HG02678 (cell line): ENCODE measurements around the gene UXT.
"Not testable (repeated sequence)": the region's sequence is repeated elsewhere in the genome, so short reads cannot be mapped to it uniquely, and the experiment has no call there.

Experiments
- ATAC-seq: cut with Tn5 transposase; IDR thresholded peaks from one replicate; pipeline ENCODE4 v1.9.1; 2021; ENCODE audit warnings: mild to moderate bottlenecking, moderate library complexity; ENCODE audit not compliant: unreplicated experiment

The UXT gene

GRCh38 chrX:47658684-47659420, at the start of gene UXT:
Gene UXT (minus strand): TSS chrX:47659180. CDS start chrX:47658927, 253 bp downstream.
- peak; percentile 82 for ATAC-seq

GRCh38 chrX:47707031-47707780, 48.2 kb upstream of the UXT start:
- ATAC-seq, result no peak

- no peak for ATAC-seq
These were observed 47.6 kb upstream of the UXT start for GRCh38 chrX:47706575-47706974.

GRCh38 chrX:47704736-47705135, 45.8 kb upstream of the UXT start:
- no peak for ATAC-seq

- ATAC-seq, result no peak
These were observed 38.2 kb upstream of the UXT start for GRCh38 chrX:47697181-47697580.

GRCh38 chrX:47690175-47690574, 31.2 kb upstream of the UXT start:
- no peak for ATAC-seq

- no peak for ATAC-seq
These were observed 28.3 kb upstream of the UXT start for GRCh38 chrX:47687263-47687662.

GRCh38 chrX:47683829-47684205, 24.8 kb upstream of the UXT start:
- ATAC-seq, result no peak

- no peak for ATAC-seq
These were observed 24.3 kb upstream of the UXT start for GRCh38 chrX:47683184-47683828.

- not testable (repeated sequence) for ATAC-seq
These were observed 17.2 kb upstream of the UXT start for GRCh38 chrX:47675959-47676859.

GRCh38 chrX:47674776-47675175, 15.8 kb upstream of the UXT start:
- no peak for ATAC-seq

GRCh38 chrX:47665797-47666196, 6.8 kb upstream of the UXT start:
- ATAC-seq, result not testable (repeated sequence)

- ATAC-seq, result no peak
These were observed 5.8 kb upstream of the UXT start for GRCh38 chrX:47664737-47665136.

GRCh38 chrX:47662144-47662657, 3.2 kb upstream of the UXT start:
- ATAC-seq, result no peak

GRCh38 chrX:47661539-47661938, 2.6 kb upstream of the UXT start:
- no peak for ATAC-seq

GRCh38 chrX:47659421-47659726, 394 bp upstream of the UXT start:
- ATAC-seq, result no peak

- no peak for ATAC-seq
These were observed 688 bp downstream of the UXT start for GRCh38 chrX:47658301-47658683.

- no peak for ATAC-seq
These were observed 7.7 kb downstream of the UXT start for GRCh38 chrX:47651043-47651905.

GRCh38 chrX:47650164-47651042, 8.6 kb downstream of the UXT start, which contains the start of gene ELK1:
Gene ELK1 (minus strand): TSS chrX:47650563. CDS start chrX:47641441, 9,122 bp downstream.
- peak; percentile 91 for ATAC-seq
